Measurements from ENCODE around the gene CLTC. TPM values are rescaled to one million over a fixed set of nuclear protein-coding genes. Genes with fewer than 3 reads are reported as not detected.
"Not testable (repeated sequence)": the region's sequence is repeated elsewhere in the genome, so short reads cannot be mapped to it uniquely, and the experiment has no call there.

Gene CLTC
- 188 and 193 TPM in 2 replicates for total RNA-seq

DNA sequence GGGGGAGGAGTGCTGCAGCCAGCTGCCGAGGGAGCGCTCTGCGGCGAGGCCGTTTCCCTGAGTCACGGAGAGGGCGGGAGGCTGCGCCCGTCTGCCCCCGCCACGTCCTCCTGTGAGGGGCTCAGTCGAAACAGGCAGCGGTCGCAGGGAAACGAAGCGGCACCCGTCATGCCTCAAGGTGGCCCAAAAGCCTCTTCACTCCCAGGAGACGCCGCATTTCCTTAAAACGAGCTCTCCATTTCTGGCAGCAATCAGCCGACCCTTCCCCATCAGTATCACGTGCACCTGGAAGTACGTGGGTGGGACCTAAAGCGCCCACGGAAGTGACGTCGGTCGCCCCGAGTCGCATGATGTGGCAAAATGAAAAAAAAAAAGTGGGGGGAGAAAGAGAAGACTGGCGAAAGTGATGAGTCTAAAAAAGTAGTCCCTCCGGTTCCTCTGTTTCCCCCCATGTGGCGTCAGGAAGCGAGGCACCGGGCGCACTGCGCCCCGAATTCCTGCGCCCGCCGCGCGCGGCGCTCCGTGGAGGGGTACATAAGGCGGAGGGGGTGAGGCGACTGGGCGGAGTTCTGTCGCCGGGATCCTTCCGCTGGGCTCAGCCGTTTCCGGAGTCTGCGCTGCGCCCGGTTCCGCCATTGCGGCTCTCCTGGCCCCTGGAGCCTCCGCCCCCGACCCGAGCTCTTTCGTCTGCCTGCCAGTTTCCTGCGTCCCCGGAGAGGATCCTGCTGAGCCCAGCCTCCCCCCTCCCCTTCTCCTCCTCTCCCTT lies at the start of gene CLTC:
Gene CLTC (plus strand): TSS at position 598 of the 766 bp plus-strand sequence. CDS start 237 bp downstream, outside the sequence.
- Mint-ChIP-seq H3K4me1 (ENCODE audit: low read depth) (peaks cover 43% of the 10 kb centered on the region), H3K27me3 (ENCODE audit: low read depth) (no peaks in the 10 kb centered on the region), H3K36me3 (ENCODE audit: low read depth) (peaks cover 26% of the 10 kb centered on the region), H3K4me3 (ENCODE audit: low read depth) (peak within 1 kb of the TSS; percentile 91), H3K27ac (peak within 1 kb of the TSS; percentile 95), H3K9me3 (no peaks in the 10 kb centered on the region)
- DNase-seq (ENCODE audit: low spot score), result peak; percentile 92
- intact Hi-C loops (cut with micrococcal nuclease), result loop anchor here (1.0 to 5.0 kb wide), 8 partner anchors 15 to 273 kb away; partner anchors contain the start of genes DHX40, PTRH2, RPS6KB1 and TUBD1

- intact Hi-C loops (cut with micrococcal nuclease), result no loop called here
- H3K27ac Mint-ChIP-seq, result peak overlapping the region; percentile 58
- H3K9me3 Mint-ChIP-seq, result no peaks in the 10 kb centered on the region
- no peaks in the 10 kb centered on the region for H3K27me3 Mint-ChIP-seq (ENCODE audit: low read depth)
- peaks cover 26% of the 10 kb centered on the region for H3K36me3 Mint-ChIP-seq (ENCODE audit: low read depth)
- peaks cover 11% of the 10 kb centered on the region for H3K4me1 Mint-ChIP-seq (ENCODE audit: low read depth)
- no peak for DNase-seq (ENCODE audit: low spot score)
- H3K4me3 Mint-ChIP-seq (ENCODE audit: low read depth), result no peak overlapping the region
These were observed 47.3 kb upstream of the CLTC start for GRCh38 chr17:59572301-59572924.

DNA sequence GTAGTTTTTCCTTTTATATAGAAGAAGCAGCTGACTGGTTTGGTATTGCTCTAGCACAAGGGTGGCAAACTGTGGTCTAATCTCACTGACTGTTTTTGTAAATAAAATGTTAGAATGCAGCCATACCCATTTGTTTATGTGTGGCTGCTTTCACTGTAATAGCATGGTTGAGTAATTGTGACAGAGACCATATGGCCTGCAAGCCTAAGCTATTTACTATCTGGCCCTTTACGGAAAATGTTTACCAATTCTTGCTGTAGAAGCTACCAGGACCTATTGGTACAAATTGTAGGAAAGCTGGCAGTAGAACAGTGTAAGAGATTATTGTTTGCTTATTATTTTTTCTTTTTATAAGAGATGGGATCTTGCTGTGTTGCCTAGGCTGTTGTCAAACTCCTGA lies 35.5 kb upstream of the CLTC start:
- intact Hi-C loops (cut with micrococcal nuclease); H3K9me3 Mint-ChIP-seq; DNase-seq (ENCODE audit: low spot score): not testable (repeated sequence)

GRCh38 chr17:59600169-59600568 lies 19.5 kb upstream of the CLTC start:
- Mint-ChIP-seq H3K4me3 (ENCODE audit: low read depth) (no peak overlapping the region), H3K27ac (no peak overlapping the region), H3K9me3 (no peaks in the 10 kb centered on the region), H3K4me1 (ENCODE audit: low read depth) (peaks cover 19% of the 10 kb centered on the region), H3K36me3 (ENCODE audit: low read depth) (peaks cover 46% of the 10 kb centered on the region), H3K27me3 (ENCODE audit: low read depth) (no peaks in the 10 kb centered on the region)
- no peak for DNase-seq (ENCODE audit: low spot score)
- intact Hi-C loops (cut with micrococcal nuclease), result loop anchor here (2.0 kb wide), 1 partner anchor 19 kb away; the partner anchor contains the start of gene CLTC

More for the DNA sequence above, 35.5 kb upstream of the CLTC start:
- H3K27ac Mint-ChIP-seq; H3K36me3 Mint-ChIP-seq (ENCODE audit: low read depth); H3K4me3 Mint-ChIP-seq (ENCODE audit: low read depth); H3K4me1 Mint-ChIP-seq (ENCODE audit: low read depth); H3K27me3 Mint-ChIP-seq (ENCODE audit: low read depth): not testable (repeated sequence)

DNA sequence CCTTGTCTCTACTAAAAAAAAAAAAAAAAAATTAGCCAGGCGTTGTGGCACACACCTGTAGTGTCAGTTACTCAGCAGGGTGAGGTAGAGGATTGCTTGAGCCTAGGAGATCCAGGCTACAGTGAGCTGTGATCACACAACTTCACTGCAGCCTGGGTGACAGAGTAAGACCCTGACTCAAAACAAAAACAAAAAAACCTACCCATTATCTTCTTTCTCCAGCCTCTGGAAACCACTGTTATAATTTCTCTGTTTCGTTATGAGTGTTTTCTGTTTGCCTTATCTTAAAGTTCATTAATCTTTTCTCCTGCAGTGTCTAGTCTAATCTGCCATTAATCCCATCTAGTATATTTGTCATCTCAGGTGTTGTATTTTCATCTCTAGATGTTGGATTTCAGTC lies 18.6 kb upstream of the CLTC start:
- Mint-ChIP-seq H3K27ac (peak overlapping the region; percentile 43), H3K4me3 (ENCODE audit: low read depth) (no peak overlapping the region), H3K27me3 (ENCODE audit: low read depth) (no peaks in the 10 kb centered on the region), H3K36me3 (ENCODE audit: low read depth) (peaks cover 51% of the 10 kb centered on the region), H3K9me3 (no peaks in the 10 kb centered on the region), H3K4me1 (ENCODE audit: low read depth) (peaks cover 19% of the 10 kb centered on the region)
- peak; percentile 23 for DNase-seq (ENCODE audit: low spot score)
- intact Hi-C loops (cut with micrococcal nuclease), result loop anchor here (1.0 to 2.0 kb wide), 2 partner anchors 18 to 41 kb away; partner anchors contain the start of gene CLTC

DNA sequence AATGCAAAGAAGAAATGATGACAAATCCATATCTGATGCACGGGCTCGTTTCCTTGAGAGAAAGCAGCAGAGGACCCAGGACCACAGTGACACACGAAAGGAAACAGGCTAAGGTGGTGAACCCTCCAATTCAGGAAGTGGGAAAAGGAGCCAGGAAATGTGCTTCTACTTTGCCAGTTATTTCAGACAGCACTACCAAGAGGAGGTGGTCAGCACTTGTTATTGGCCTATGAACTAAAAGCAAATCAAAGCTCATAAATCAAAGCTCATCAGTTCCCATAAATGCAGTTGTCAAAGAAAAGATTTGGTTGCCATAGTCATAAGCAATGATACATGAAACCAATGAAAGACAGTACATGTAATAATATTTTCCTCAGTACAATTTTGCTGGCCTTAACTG lies 12.6 kb upstream of the CLTC start:
- H3K9me3 Mint-ChIP-seq, result no peaks in the 10 kb centered on the region
- no peak for DNase-seq (ENCODE audit: low spot score)
- H3K36me3 Mint-ChIP-seq (ENCODE audit: low read depth), result peaks cover 55% of the 10 kb centered on the region
- H3K4me1 Mint-ChIP-seq (ENCODE audit: low read depth), result peaks cover 7% of the 10 kb centered on the region
- H3K27me3 Mint-ChIP-seq (ENCODE audit: low read depth), result no peaks in the 10 kb centered on the region
- intact Hi-C loops (cut with micrococcal nuclease), result no loop called here
- no peak overlapping the region for H3K4me3 Mint-ChIP-seq (ENCODE audit: low read depth)
- no peak overlapping the region for H3K27ac Mint-ChIP-seq

DNA sequence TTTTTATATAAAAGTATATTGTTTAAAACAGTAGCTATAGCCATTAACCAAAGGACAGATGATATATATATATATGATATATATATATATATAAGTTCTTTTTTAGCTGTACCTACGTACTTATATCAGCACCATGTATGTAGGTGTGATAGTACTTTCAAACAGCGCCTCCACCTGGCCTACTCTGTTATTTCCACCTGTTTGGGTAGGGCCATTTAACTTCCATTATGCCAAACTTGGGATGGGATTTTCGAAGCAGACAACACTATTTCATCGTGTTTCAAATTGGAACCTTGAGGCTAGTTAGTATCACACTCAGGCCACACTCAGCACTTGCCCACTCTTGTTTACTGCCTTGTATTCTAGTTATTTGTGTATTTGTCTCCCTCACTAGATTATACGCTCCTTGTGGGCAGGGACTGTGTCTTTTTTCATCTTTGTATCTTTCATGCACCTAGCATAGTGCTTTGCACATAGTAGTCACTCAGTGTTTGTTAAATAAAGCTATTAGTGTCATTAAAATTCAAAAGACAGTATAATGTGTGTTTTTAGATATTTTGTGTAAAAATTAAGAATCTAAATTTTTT lies 11.8 kb upstream of the CLTC start:
- H3K27me3 Mint-ChIP-seq (ENCODE audit: low read depth), result no peaks in the 10 kb centered on the region
- intact Hi-C loops (cut with micrococcal nuclease), result no loop called here
- H3K27ac Mint-ChIP-seq, result no peak overlapping the region
- peaks cover 46% of the 10 kb centered on the region for H3K36me3 Mint-ChIP-seq (ENCODE audit: low read depth)
- no peak for DNase-seq (ENCODE audit: low spot score)
- H3K4me1 Mint-ChIP-seq (ENCODE audit: low read depth), result peaks cover 4% of the 10 kb centered on the region
- H3K4me3 Mint-ChIP-seq (ENCODE audit: low read depth), result no peak overlapping the region
- no peaks in the 10 kb centered on the region for H3K9me3 Mint-ChIP-seq

- intact Hi-C loops (cut with micrococcal nuclease), result no loop called here
- no peaks in the 10 kb centered on the region for H3K27me3 Mint-ChIP-seq (ENCODE audit: low read depth)
These were observed 8.2 kb upstream of the CLTC start for GRCh38 chr17:59611503-59611902.

GRCh38 chr17:59616253-59616920 lies 3.3 kb upstream of the CLTC start:
- Mint-ChIP-seq H3K9me3 (no peaks in the 10 kb centered on the region), H3K4me1 (ENCODE audit: low read depth) (peaks cover 24% of the 10 kb centered on the region), H3K27ac (no peak overlapping the region), H3K27me3 (ENCODE audit: low read depth) (no peaks in the 10 kb centered on the region), H3K36me3 (ENCODE audit: low read depth) (peaks cover 18% of the 10 kb centered on the region), H3K4me3 (ENCODE audit: low read depth) (no peak overlapping the region)
- intact Hi-C loops (cut with micrococcal nuclease), result loop anchor here (5.0 kb wide), 1 partner anchor 136 kb away; no protein-coding TSS in a partner anchor
- no peak for DNase-seq (ENCODE audit: low spot score)

More at GRCh38 chr17:59611503-59611902, 8.2 kb upstream of the CLTC start:
- Mint-ChIP-seq H3K9me3 (no peaks in the 10 kb centered on the region), H3K27ac (no peak overlapping the region), H3K4me3 (ENCODE audit: low read depth) (no peak overlapping the region), H3K4me1 (ENCODE audit: low read depth) (peaks cover 4% of the 10 kb centered on the region), H3K36me3 (ENCODE audit: low read depth) (peaks cover 26% of the 10 kb centered on the region)
- no peak for DNase-seq (ENCODE audit: low spot score)

- peaks cover 22% of the 10 kb centered on the region for H3K36me3 Mint-ChIP-seq (ENCODE audit: low read depth)
- intact Hi-C loops (cut with micrococcal nuclease), result loop anchor here (5.0 kb wide), 1 partner anchor 135 kb away; no protein-coding TSS in a partner anchor
- H3K27me3 Mint-ChIP-seq (ENCODE audit: low read depth), result no peaks in the 10 kb centered on the region
- peaks cover 28% of the 10 kb centered on the region for H3K4me1 Mint-ChIP-seq (ENCODE audit: low read depth)
- peak overlapping the region; percentile 28 for H3K27ac Mint-ChIP-seq
- H3K4me3 Mint-ChIP-seq (ENCODE audit: low read depth), result peak overlapping the region; percentile 91
- no peaks in the 10 kb centered on the region for H3K9me3 Mint-ChIP-seq
- no peak for DNase-seq (ENCODE audit: low spot score)
These were observed 2.5 kb upstream of the CLTC start for GRCh38 chr17:59617156-59617732.

GRCh38 chr17:59619035-59619297 lies 729 bp upstream of the CLTC start:
- no peaks in the 10 kb centered on the region for H3K9me3 Mint-ChIP-seq
- H3K4me1 Mint-ChIP-seq (ENCODE audit: low read depth), result peaks cover 40% of the 10 kb centered on the region
- intact Hi-C loops (cut with micrococcal nuclease), result loop anchor here (1.0 to 5.0 kb wide), 7 partner anchors 18 to 274 kb away; partner anchors contain the start of genes DHX40, PTRH2, RPS6KB1 and TUBD1

DNA sequence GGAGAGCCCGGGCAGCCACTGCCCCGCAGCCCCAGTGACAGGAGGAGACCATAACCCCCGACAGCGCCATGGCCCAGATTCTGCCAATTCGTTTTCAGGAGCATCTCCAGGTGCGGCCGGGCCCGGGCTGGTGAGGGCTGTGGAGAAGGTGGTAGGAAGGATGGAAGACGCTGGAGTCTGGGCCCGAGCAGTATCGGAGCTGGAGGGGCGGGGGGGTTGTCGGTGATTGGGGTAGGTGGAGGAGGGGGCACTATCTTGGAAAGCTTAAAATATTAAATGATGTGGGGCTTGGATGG lies 317 bp downstream of the CLTC start:
- intact Hi-C loops (cut with micrococcal nuclease), result loop anchor here (2.0 kb wide), 1 partner anchor 15 kb away; no protein-coding TSS in a partner anchor
- DNase-seq (ENCODE audit: low spot score), result no peak
- Mint-ChIP-seq H3K4me3 (ENCODE audit: low read depth) (peak overlapping the region; percentile 91), H3K36me3 (ENCODE audit: low read depth) (peaks cover 26% of the 10 kb centered on the region), H3K27me3 (ENCODE audit: low read depth) (no peaks in the 10 kb centered on the region), H3K9me3 (no peaks in the 10 kb centered on the region), H3K4me1 (ENCODE audit: low read depth) (peaks cover 43% of the 10 kb centered on the region), H3K27ac (peak overlapping the region; percentile 95)

More at GRCh38 chr17:59619035-59619297, 729 bp upstream of the CLTC start:
- H3K4me3 Mint-ChIP-seq (ENCODE audit: low read depth), result peak overlapping the region; percentile 91
- DNase-seq (ENCODE audit: low spot score), result no peak
- H3K27me3 Mint-ChIP-seq (ENCODE audit: low read depth), result no peaks in the 10 kb centered on the region
- peaks cover 24% of the 10 kb centered on the region for H3K36me3 Mint-ChIP-seq (ENCODE audit: low read depth)
- H3K27ac Mint-ChIP-seq, result peak overlapping the region; percentile 95
